ENCODE data around the gene MYO1D. TPM values are rescaled to one million over a fixed set of nuclear protein-coding genes. Genes with fewer than 3 reads are reported as not detected.
"Not testable (repeated sequence)": the region's sequence is repeated elsewhere in the genome, so short reads cannot be mapped to it uniquely, and the experiment has no call there.

Gene MYO1D
- total RNA-seq, 1 donor: 160 TPM

DNA sequence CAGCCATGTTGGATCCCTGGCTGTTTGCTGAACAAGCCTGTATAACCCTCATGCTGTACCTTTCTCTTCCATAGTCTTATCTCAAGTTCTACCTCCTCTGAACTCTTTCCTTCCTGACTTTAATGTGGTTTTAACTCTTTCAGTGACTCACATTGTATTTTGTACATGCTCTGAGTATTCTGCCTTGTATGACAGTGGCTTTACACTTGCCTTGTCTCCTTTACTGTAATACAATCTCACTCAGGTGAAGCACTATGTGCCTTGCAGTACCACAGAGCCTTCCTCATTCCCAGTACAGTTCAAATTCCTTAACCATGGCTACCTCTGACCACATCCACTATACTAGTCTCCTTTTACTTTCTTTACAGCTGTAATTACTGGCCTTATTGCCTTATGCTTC, 418.6 kb downstream of the MYO1D start:
- peaks cover 77% of the 10 kb centered on the region for H3K79me2 ChIP-seq (ENCODE audit: insufficient read depth, low read length)
- no peaks in the 10 kb centered on the region for H3K4me1 ChIP-seq (ENCODE audit: insufficient read depth, low read length)
- no peak overlapping the region for H2AFZ ChIP-seq (ENCODE audit: low read length)
- H3K9me3 ChIP-seq (ENCODE audit: low read depth, low read length): no peaks in the 10 kb centered on the region
- H3K4me3 ChIP-seq (ENCODE audit: insufficient read depth, low read length): no peak overlapping the region
- no peak overlapping the region for H3K4me2 ChIP-seq (ENCODE audit: insufficient read depth, low read length)
- no peak for DNase-seq (ENCODE audit: insufficient read length, low spot score, missing footprints)
- peaks cover 51% of the 10 kb centered on the region for H4K20me1 ChIP-seq (ENCODE audit: insufficient read depth, low read length)
- H3K36me3 ChIP-seq (ENCODE audit: insufficient read depth, low read length): peaks cover 80% of the 10 kb centered on the region
- H3K27ac ChIP-seq (ENCODE audit: low read depth, low read length): no peak overlapping the region
- TF ChIP-seq, protein P1, sequence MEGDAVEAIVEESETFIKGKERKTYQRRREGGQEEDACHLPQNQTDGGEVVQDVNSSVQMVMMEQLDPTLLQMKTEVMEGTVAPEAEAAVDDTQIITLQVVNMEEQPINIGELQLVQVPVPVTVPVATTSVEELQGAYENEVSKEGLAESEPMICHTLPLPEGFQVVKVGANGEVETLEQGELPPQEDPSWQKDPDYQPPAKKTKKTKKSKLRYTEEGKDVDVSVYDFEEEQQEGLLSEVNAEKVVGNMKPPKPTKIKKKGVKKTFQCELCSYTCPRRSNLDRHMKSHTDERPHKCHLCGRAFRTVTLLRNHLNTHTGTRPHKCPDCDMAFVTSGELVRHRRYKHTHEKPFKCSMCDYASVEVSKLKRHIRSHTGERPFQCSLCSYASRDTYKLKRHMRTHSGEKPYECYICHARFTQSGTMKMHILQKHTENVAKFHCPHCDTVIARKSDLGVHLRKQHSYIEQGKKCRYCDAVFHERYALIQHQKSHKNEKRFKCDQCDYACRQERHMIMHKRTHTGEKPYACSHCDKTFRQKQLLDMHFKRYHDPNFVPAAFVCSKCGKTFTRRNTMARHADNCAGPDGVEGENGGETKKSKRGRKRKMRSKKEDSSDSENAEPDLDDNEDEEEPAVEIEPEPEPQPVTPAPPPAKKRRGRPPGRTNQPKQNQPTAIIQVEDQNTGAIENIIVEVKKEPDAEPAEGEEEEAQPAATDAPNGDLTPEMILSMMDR (IDR thresholded peaks at IDR 0.05; ENCODE audit: extremely low read depth, low read depth, low read length): no peak
- H3K27me3 ChIP-seq (ENCODE audit: insufficient read depth, low read length): no peaks in the 10 kb centered on the region

DNA sequence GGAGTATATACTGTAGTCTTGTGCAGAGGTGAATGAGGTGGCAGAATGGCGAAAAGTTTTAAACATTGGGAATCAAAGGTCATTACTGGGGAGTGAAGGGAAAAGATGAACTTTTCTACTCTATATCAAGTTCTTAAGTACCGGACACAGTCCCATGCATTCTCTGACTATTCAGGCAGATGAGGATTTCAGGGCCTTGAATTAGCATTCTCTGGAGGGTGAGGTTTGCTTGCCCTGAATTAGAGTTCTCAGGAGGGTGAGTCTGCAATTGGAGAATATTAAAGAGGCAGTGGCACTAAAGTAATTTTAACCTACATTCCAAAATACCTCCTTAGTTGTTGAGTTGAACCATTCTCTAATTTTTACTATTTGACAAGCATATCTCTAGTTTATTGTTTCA, 423.6 kb downstream of the MYO1D start:
- no peak overlapping the region for H3K4me2 ChIP-seq (ENCODE audit: insufficient read depth, low read length)
- no peak overlapping the region for H3K4me3 ChIP-seq (ENCODE audit: insufficient read depth, low read length)
- no peak overlapping the region for H3K27ac ChIP-seq (ENCODE audit: low read depth, low read length)
- no peaks in the 10 kb centered on the region for H3K9me3 ChIP-seq (ENCODE audit: low read depth, low read length)
- H3K36me3 ChIP-seq (ENCODE audit: insufficient read depth, low read length): peaks cover 77% of the 10 kb centered on the region
- H2AFZ ChIP-seq (ENCODE audit: low read length): no peak overlapping the region
- H3K4me1 ChIP-seq (ENCODE audit: insufficient read depth, low read length): peaks cover 9% of the 10 kb centered on the region
- peaks cover 87% of the 10 kb centered on the region for H3K79me2 ChIP-seq (ENCODE audit: insufficient read depth, low read length)
- DNase-seq (ENCODE audit: insufficient read length, low spot score, missing footprints): no peak
- TF ChIP-seq, protein P1 (IDR thresholded peaks at IDR 0.05; ENCODE audit: extremely low read depth, low read depth, low read length): no peak
- H4K20me1 ChIP-seq (ENCODE audit: insufficient read depth, low read length): peaks cover 53% of the 10 kb centered on the region
- H3K27me3 ChIP-seq (ENCODE audit: insufficient read depth, low read length): no peaks in the 10 kb centered on the region

DNA sequence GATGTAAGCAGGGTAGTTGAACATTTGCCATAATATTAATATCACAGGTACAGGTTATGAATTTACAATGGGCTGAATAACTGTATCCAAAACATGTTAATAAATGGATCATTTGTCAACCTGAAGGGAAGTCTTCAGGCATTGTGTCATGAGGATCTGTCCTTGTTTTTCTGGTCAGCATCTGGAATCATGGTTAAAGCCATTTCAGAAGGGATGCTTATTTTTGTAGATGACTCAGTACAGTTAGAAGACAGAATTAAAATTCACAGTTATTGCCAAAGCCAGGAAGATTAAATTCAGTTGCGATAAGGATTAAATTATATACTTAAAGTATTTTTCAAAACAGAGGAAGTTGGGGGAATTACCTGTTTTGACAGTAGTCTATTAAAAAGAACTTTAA, 424.6 kb downstream of the MYO1D start:
- Histone ChIP-seq H3K27ac (ENCODE audit: low read depth, low read length) (no peak overlapping the region), H2AFZ (ENCODE audit: low read length) (no peak overlapping the region), H3K79me2 (ENCODE audit: insufficient read depth, low read length) (peaks cover 89% of the 10 kb centered on the region), H3K9me3 (ENCODE audit: low read depth, low read length) (no peaks in the 10 kb centered on the region), H3K4me1 (ENCODE audit: insufficient read depth, low read length) (peaks cover 9% of the 10 kb centered on the region), H3K27me3 (ENCODE audit: insufficient read depth, low read length) (no peaks in the 10 kb centered on the region), H3K4me3 (ENCODE audit: insufficient read depth, low read length) (no peak overlapping the region), H3K36me3 (ENCODE audit: insufficient read depth, low read length) (peaks cover 69% of the 10 kb centered on the region), H3K4me2 (ENCODE audit: insufficient read depth, low read length) (no peak overlapping the region), H4K20me1 (ENCODE audit: insufficient read depth, low read length) (peaks cover 50% of the 10 kb centered on the region)
- no peak for DNase-seq (ENCODE audit: insufficient read length, low spot score, missing footprints)
- TF ChIP-seq, protein P1 (IDR thresholded peaks at IDR 0.05; ENCODE audit: extremely low read depth, low read depth, low read length): no peak

DNA sequence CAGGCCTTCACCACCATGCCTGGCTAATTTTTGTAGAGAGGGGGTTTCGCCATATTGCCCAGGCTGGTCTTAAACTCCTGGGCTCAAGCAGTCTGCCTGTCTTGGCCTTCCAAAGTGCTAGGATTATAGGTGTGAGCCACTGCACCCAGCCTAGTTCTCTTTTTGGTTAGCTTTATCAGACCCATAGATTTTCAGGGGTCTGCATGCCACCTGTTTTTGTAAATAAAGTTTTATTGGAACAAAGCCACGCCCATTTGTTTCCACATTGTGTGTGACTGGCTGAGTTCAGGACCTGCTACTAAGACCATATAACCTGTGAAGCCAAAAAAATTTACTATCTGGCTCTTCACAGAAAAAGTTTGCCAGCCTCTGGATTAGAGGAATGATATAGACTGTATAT, 425.0 kb downstream of the MYO1D start:
- H2AFZ ChIP-seq (ENCODE audit: low read length): no peak overlapping the region
- no peak for DNase-seq (ENCODE audit: insufficient read length, low spot score, missing footprints)
- H3K4me3 ChIP-seq (ENCODE audit: insufficient read depth, low read length): no peak overlapping the region
- no peaks in the 10 kb centered on the region for H3K27me3 ChIP-seq (ENCODE audit: insufficient read depth, low read length)
- H3K27ac ChIP-seq (ENCODE audit: low read depth, low read length): no peak overlapping the region
- peaks cover 70% of the 10 kb centered on the region for H3K36me3 ChIP-seq (ENCODE audit: insufficient read depth, low read length)
- H3K4me1 ChIP-seq (ENCODE audit: insufficient read depth, low read length): peaks cover 9% of the 10 kb centered on the region
- peaks cover 49% of the 10 kb centered on the region for H4K20me1 ChIP-seq (ENCODE audit: insufficient read depth, low read length)
- H3K79me2 ChIP-seq (ENCODE audit: insufficient read depth, low read length): peaks cover 89% of the 10 kb centered on the region
- TF ChIP-seq, protein P1 (IDR thresholded peaks at IDR 0.05; ENCODE audit: extremely low read depth, low read depth, low read length): no peak
- no peak overlapping the region for H3K4me2 ChIP-seq (ENCODE audit: insufficient read depth, low read length)
- no peaks in the 10 kb centered on the region for H3K9me3 ChIP-seq (ENCODE audit: low read depth, low read length)

DNA sequence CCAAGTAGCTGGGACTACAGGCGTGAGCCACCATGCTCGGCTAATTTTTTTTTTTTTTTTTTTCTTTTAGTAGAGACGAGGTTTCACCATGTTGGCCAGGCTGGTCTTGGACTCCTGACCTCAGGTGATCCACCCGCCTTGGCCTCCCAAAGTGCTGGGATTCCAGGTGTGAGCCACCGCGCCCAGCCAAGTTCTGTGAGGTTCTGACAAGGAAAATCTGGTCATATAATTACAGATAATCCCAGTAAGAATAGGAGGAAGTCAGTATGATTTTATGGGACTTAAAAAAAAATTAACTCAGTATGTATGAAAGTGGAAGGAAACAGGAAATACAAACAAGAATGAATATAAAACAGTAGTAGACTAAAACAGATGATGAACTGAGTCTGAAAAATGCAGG, 426.5 kb downstream of the MYO1D start:
- H2AFZ ChIP-seq (ENCODE audit: low read length); DNase-seq (ENCODE audit: insufficient read length, low spot score, missing footprints); H3K9me3 ChIP-seq (ENCODE audit: low read depth, low read length); H3K4me3 ChIP-seq (ENCODE audit: insufficient read depth, low read length); H3K4me2 ChIP-seq (ENCODE audit: insufficient read depth, low read length); H3K27ac ChIP-seq (ENCODE audit: low read depth, low read length); H3K27me3 ChIP-seq (ENCODE audit: insufficient read depth, low read length): not testable (repeated sequence)
- Histone ChIP-seq H3K79me2 (ENCODE audit: insufficient read depth, low read length) (peaks cover 97% of the 10 kb centered on the region), H3K4me1 (ENCODE audit: insufficient read depth, low read length) (peaks cover 21% of the 10 kb centered on the region), H3K36me3 (ENCODE audit: insufficient read depth, low read length) (peaks cover 62% of the 10 kb centered on the region), H4K20me1 (ENCODE audit: insufficient read depth, low read length) (peaks cover 58% of the 10 kb centered on the region)

Data from osteoblast (primary cell).